ENCODE measurements around the gene ANKRD44.

- TF ChIP-seq CTCF (IDR thresholded peaks at IDR 0.05) (no peak), USF1 (CRISPR knock-in tag; IDR thresholded peaks at IDR 0.05) (no peak), HMGA2 (CRISPR knock-in tag; IDR thresholded peaks at IDR 0.05) (no peak), ZNF121 (CRISPR knock-in tag; IDR thresholded peaks at IDR 0.05) (no peak), SP1 (CRISPR knock-in tag; conservative IDR thresholded peaks at IDR 0.05) (no peak), ZNF396 (CRISPR knock-in tag; IDR thresholded peaks at IDR 0.05; ENCODE audit: borderline replicate concordance) (no peak), ATF3 (CRISPR knock-in tag; conservative IDR thresholded peaks at IDR 0.05) (no peak), ZBTB43 (CRISPR knock-in tag; IDR thresholded peaks at IDR 0.05) (no peak), E2F5 (CRISPR knock-in tag; IDR thresholded peaks at IDR 0.05) (no peak)
- TF ChIP-seq, protein P1, sequence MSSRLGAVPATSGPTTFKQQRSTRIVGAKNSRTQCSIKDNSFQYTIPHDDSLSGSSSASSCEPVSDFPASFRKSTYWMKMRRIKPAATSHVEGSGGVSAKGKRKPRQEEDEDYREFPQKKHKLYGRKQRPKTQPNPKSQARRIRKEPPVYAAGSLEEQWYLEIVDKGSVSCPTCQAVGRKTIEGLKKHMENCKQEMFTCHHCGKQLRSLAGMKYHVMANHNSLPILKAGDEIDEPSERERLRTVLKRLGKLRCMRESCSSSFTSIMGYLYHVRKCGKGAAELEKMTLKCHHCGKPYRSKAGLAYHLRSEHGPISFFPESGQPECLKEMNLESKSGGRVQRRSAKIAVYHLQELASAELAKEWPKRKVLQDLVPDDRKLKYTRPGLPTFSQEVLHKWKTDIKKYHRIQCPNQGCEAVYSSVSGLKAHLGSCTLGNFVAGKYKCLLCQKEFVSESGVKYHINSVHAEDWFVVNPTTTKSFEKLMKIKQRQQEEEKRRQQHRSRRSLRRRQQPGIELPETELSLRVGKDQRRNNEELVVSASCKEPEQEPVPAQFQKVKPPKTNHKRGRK (CRISPR knock-in tag; IDR thresholded peaks at IDR 0.05; ENCODE audit: borderline replicate concordance) = no peak
- TF ChIP-seq, protein P2, sequence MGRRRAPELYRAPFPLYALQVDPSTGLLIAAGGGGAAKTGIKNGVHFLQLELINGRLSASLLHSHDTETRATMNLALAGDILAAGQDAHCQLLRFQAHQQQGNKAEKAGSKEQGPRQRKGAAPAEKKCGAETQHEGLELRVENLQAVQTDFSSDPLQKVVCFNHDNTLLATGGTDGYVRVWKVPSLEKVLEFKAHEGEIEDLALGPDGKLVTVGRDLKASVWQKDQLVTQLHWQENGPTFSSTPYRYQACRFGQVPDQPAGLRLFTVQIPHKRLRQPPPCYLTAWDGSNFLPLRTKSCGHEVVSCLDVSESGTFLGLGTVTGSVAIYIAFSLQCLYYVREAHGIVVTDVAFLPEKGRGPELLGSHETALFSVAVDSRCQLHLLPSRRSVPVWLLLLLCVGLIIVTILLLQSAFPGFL (CRISPR knock-in tag; IDR thresholded peaks at IDR 0.05; ENCODE audit: borderline replicate concordance) = no peak
- TF ChIP-seq, protein P3, sequence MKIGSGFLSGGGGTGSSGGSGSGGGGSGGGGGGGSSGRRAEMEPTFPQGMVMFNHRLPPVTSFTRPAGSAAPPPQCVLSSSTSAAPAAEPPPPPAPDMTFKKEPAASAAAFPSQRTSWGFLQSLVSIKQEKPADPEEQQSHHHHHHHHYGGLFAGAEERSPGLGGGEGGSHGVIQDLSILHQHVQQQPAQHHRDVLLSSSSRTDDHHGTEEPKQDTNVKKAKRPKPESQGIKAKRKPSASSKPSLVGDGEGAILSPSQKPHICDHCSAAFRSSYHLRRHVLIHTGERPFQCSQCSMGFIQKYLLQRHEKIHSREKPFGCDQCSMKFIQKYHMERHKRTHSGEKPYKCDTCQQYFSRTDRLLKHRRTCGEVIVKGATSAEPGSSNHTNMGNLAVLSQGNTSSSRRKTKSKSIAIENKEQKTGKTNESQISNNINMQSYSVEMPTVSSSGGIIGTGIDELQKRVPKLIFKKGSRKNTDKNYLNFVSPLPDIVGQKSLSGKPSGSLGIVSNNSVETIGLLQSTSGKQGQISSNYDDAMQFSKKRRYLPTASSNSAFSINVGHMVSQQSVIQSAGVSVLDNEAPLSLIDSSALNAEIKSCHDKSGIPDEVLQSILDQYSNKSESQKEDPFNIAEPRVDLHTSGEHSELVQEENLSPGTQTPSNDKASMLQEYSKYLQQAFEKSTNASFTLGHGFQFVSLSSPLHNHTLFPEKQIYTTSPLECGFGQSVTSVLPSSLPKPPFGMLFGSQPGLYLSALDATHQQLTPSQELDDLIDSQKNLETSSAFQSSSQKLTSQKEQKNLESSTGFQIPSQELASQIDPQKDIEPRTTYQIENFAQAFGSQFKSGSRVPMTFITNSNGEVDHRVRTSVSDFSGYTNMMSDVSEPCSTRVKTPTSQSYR (CRISPR knock-in tag; IDR thresholded peaks at IDR 0.05) = no peak
These were observed 251.7 kb downstream of the ANKRD44 start for GRCh38 chr2:197058777-197059300.
